GM12878 (cell line): ENCODE data around the gene RHAG. TPM values are rescaled to one million over a fixed set of nuclear protein-coding genes. Genes with fewer than 3 reads are reported as not detected.

ENCODE experiments used
- ATAC-seq: fragments of 200-7000 bp; cut with Tn5 transposase; 3 replicates; pipeline ENCODE4 v1.9.1; 2020; ENCODE audit warnings: mild to moderate bottlenecking, moderate library complexity
- BruUV-seq: library from RNA; stranded (reverse); fragments of 400-500 nt; replicated peaks from 2 replicates; lab custom pipeline; 2021; lab: Mats Ljungman, UMichigan
- CTCF ChIA-PET: fragments of 300-600 bp; sonication (Branson Sonifier 250); formaldehyde crosslinking; extraction: SDS; loops from one replicate; lab custom pipeline; 2021; ENCODE audit warnings: inconsistent platforms; lab: Yijun Ruan, JAX
- POLR2A ChIA-PET: fragments of 350-600 bp; formaldehyde crosslinking; extraction: SDS; loops from one replicate; lab custom pipeline; 2021; ENCODE audit warnings: inconsistent platforms; lab: Charles Lee
- RAD21 ChIA-PET: fragments of 300-600 bp; sonication (Branson Sonifier 250); formaldehyde crosslinking; loops from one replicate; lab custom pipeline; 2023; ENCODE audit warnings: antibody characterized with exemption; ENCODE audit not compliant: unreplicated experiment; lab: Charles Lee
- SMC1A ChIA-PET: fragments of 300-600 bp; sonication (Branson Sonifier 250); formaldehyde crosslinking; loops from one replicate; lab custom pipeline; 2023; ENCODE audit not compliant: unreplicated experiment, uncharacterized antibody; lab: Charles Lee
- DNase-seq: peaks from one replicate; pipeline ENCODE4 v3.0.0-alpha.2; 2011; ENCODE audit warnings: low read depth, low spot score
- FAIRE-seq: peaks from 3 replicates; lab custom pipeline; 2011; peaks lifted over from hg19 to GRCh38; lab: Jason Lieb, UNC
- H2AFZ ChIP-seq: 2 replicates; pipeline ENCODE4 v1.6.0; 2011; ENCODE audit warnings: low read depth, low read length, control low read depth; ENCODE audit not compliant: control insufficient read depth
- H3K27ac ChIP-seq: 2 replicates; pipeline ENCODE4 v1.5.1; 2011; ENCODE audit warnings: control low read depth; ENCODE audit not compliant: control insufficient read depth, insufficient read depth
- H3K27me3 ChIP-seq, 2 experiments: replicated peaks in 1 of 2; 2 replicates each; pipeline versions ENCODE4 v1.6.0 to v1.6.1; 2011; ENCODE audit warnings: low read length in 1 of 2; ENCODE audit not compliant: control insufficient read depth in 2 of 2, insufficient read depth in 2 of 2
- H3K36me3 ChIP-seq, 2 experiments: 2 replicates each; pipeline ENCODE4 v1.5.1; 2011; ENCODE audit warnings: low read length in 1 of 2; ENCODE audit not compliant: control insufficient read depth in 2 of 2, insufficient read depth in 2 of 2
- H3K4me1 ChIP-seq: 2 replicates; pipeline ENCODE4 v1.6.1; 2011; ENCODE audit warnings: mild to moderate bottlenecking, low read length, moderate library complexity, mixed read lengths; ENCODE audit not compliant: control insufficient read depth, insufficient read depth
- H3K4me2 ChIP-seq: 2 replicates; pipeline ENCODE4 v1.6.0; 2011; ENCODE audit warnings: control low read depth; ENCODE audit not compliant: control insufficient read depth, insufficient read depth
- H3K4me3 ChIP-seq: fragments of 200-600 bp; sonication (generic); 2 replicates; pipeline ENCODE4 v1.5.1; 2016
- H3K79me2 ChIP-seq: 2 replicates; pipeline ENCODE4 v1.6.0; 2011; ENCODE audit warnings: low read length; ENCODE audit not compliant: control insufficient read depth, insufficient read depth
- H3K9ac ChIP-seq: 2 replicates; pipeline ENCODE4 v1.8.0; 2011; ENCODE audit warnings: low read length, control low read depth, mixed read lengths; ENCODE audit not compliant: control insufficient read depth, insufficient read depth
- H3K9me3 ChIP-seq: replicated peaks from 3 replicates; pipeline ENCODE4 v1.5.1; 2011; ENCODE audit warnings: mild to moderate bottlenecking, low read length; ENCODE audit not compliant: control insufficient read depth, insufficient read depth
- H4K20me1 ChIP-seq: 2 replicates; pipeline ENCODE4 v1.6.0; 2011; ENCODE audit not compliant: control insufficient read depth, insufficient read depth
- EED ChIP-seq: sonication (generic); IDR thresholded peaks from 2 replicates; pipeline ENCODE4 v1.6.1; 2016; ENCODE audit warnings: antibody characterized with exemption, low read depth
- EP300 ChIP-seq, 2 experiments: fragments of 150-350 bp in 1 of 2; IDR thresholded peaks; 2 replicates each; pipeline ENCODE4 v1.6.1; 2011 to 2012; ENCODE audit warnings: low read depth in 2 of 2, low read length in 2 of 2, borderline replicate concordance in 1 of 2, improper control_type of control experiment in 1 of 2, inconsistent platforms in 1 of 2; ENCODE audit not compliant: control insufficient read depth in 1 of 2
- ESRRA ChIP-seq: IDR thresholded peaks from 2 replicates; pipeline ENCODE4 v1.6.1; 2012; ENCODE audit warnings: mild to moderate bottlenecking, low read length, improper control_type of control experiment
- GABPA ChIP-seq: IDR thresholded peaks from 2 replicates; pipeline ENCODE4 v1.6.1; 2014; ENCODE audit warnings: antibody characterized with exemption, low read depth, mild to moderate bottlenecking, inconsistent platforms
- NFIC ChIP-seq: IDR thresholded peaks from 2 replicates; pipeline ENCODE4 v1.6.1; 2012; ENCODE audit warnings: low read depth, mild to moderate bottlenecking, inconsistent platforms, low read length, moderate library complexity
- RELA ChIP-seq: fragments of 450-650 bp; IDR thresholded peaks from 2 replicates; pipeline ENCODE4 v1.8.0; 2014; ENCODE audit warnings: borderline replicate concordance; ENCODE audit not compliant: partially characterized antibody
- SIX5 ChIP-seq: IDR thresholded peaks from 2 replicates; pipeline ENCODE4 v1.6.1; 2011; ENCODE audit warnings: mild to moderate bottlenecking, low read depth, low read length, moderate library complexity; ENCODE audit not compliant: severe bottlenecking
- TCF12 ChIP-seq: IDR thresholded peaks from 2 replicates; pipeline ENCODE4 v1.6.1; 2011; ENCODE audit warnings: low read depth, mild to moderate bottlenecking, low read length
- ZNF274 ChIP-seq: IDR thresholded peaks from one replicate; pipeline ENCODE4 v1.8.0; 2011; ENCODE audit not compliant: insufficient read length, insufficient read depth
- WGBS: methylation state at CpG from one replicate; pipeline ENCODE4 v1.1.6; 2016; ENCODE audit warnings: low lambda C conversion rate; ENCODE audit not compliant: insufficient replicate concordance, insufficient coverage; ENCODE audit errors: missing lambda C conversion rate; 5-methylcytosine and 5-hydroxymethylcytosine counted together
- in situ Hi-C: fragments of 300-500 bp; cut with MboI; formaldehyde crosslinking; loops from 9 replicates; pipeline ENCODE4 v1.14.3; 2018; ENCODE audit warnings: mixed read lengths
- intact Hi-C: fragments of 100-400 bp; cut with micrococcal nuclease; formaldehyde crosslinking; loops from one replicate; pipeline ENCODE4 v1.14.2; 2022; ENCODE audit not compliant: unreplicated experiment
- polyA plus RNA-seq, 11 experiments: library from polyadenylated mRNA; depleted of rRNA in 4 of 11; unstranded in 6 of 11; stranded (reverse) in 5 of 11; fragments of >200 nt; fragmentation: Nextera tagmentation in 4 of 11; fragmentation: Illumina TruSeq in 1 of 11; extraction: Ambion mirVana in 4 of 11; extraction: Trizol in 1 of 11; gene quantifications; 1 replicate in 1 of 11; 2 replicates in 10 of 11; pipeline versions ENCODE4 v1.2.1 to v1.2.3, GENCODE V29; 2011 to 2016; ENCODE audit warnings: inconsistent platforms in 2 of 11, missing spikeins in 2 of 11, low read depth in 1 of 11
- total RNA-seq, 4 experiments: library from RNA; depleted of rRNA in 3 of 4; stranded (reverse); fragments of >200 nt in 3 of 4; fragmentation: Illumina TruSeq in 1 of 4; extraction: Trizol in 1 of 4; gene quantifications; 2 replicates each; pipeline versions ENCODE4 v1.2.1 to v1.2.3, GENCODE V29; 2013 to 2021
- TF ChIP-seq, protein P1 (sequence below): fragments of 150-350 bp; IDR thresholded peaks from 2 replicates; pipeline ENCODE4 v1.6.1; 2016; ENCODE audit warnings: low read depth, low read length
- TF ChIP-seq, protein P2 (sequence below): fragments of 450-650 bp; IDR thresholded peaks from 2 replicates; pipeline ENCODE4 v1.6.1; 2017; ENCODE audit warnings: mild to moderate bottlenecking
- TF ChIP-seq, protein P3 (sequence below): fragments of 450-650 bp; IDR thresholded peaks from 2 replicates; pipeline ENCODE4 v1.6.1; 2017; ENCODE audit warnings: mild to moderate bottlenecking, moderate library complexity

The RHAG gene
- total and polyA plus RNA-seq, 10 of the 15 experiments (the other 5 are each of a cell fraction or from before 2014, with no cell fraction given): 0.06 to 0.18 (median 0.10) TPM; not detected in 6

DNA sequence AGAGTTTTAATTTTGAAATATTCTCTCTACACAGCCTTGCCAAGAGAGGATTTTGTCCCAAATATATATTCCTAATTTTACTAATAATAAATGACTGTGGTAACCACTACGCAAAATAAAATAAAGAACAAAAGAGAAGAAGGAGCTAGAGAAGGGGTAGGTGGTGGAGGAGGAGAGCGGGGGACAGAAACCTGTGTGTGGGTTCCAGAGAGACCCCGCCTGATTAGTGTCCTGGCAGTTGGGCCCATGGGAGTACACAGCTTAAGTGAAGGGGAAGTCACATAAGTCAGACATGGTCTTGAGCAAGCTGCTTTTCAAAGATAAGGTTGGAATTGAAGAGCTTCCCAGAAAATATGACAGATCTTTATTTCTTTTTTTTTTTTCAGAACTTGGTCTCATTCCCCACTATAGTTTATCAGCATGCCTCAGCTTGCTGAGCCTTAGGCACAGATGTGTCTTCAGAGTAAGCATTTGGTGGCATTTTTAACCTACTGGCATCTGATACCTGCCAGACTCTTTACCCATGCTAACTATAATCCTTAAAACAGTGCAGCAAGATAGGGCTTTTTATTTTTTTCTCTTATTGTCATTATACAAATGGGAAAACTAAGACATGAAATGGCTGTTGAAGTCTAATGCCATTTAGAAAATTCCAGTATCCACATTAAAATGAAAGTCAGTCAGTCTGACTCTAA lies 9.6 kb upstream of the RHAG start:
- Histone ChIP-seq H3K9me3 (no peaks in the 10 kb centered on the region), H4K20me1 (no peaks in the 10 kb centered on the region), H3K27me3 (no peaks in the 10 kb centered on the region), H3K9ac (no peak overlapping the region), H3K27ac (no peak overlapping the region), H3K4me1 (no peaks in the 10 kb centered on the region), H3K36me3 (no peaks in the 10 kb centered on the region), H3K4me3 (no peak overlapping the region), H2AFZ (no peak overlapping the region), H3K79me2 (no peaks in the 10 kb centered on the region), H3K4me2 (no peak overlapping the region)
- ChIA-PET RAD21 (no interaction called here), POLR2A (no interaction called here), SMC1A (no interaction called here), CTCF (no interaction called here)
- no peak for DNase-seq
- ATAC-seq: no peak
- BruUV-seq: no TSS peak
- WGBS: 19% methylated on average over 3 of the region's 3 CpGs
- no peak for TF ChIP-seq RELA
- TF ChIP-seq ESRRA: no peak
- TF ChIP-seq EP300 (IDR thresholded peaks at IDR 0.05; ENCODE audit: borderline replicate concordance in 1 of 2, control insufficient read depth in 1 of 2, low read depth in 2 of 2, low read length in 2 of 2): no peak
- no peak for TF ChIP-seq GABPA
- no peak for TF ChIP-seq SIX5
- TF ChIP-seq ZNF274: no peak
- no peak for TF ChIP-seq NFIC
- TF ChIP-seq EED: no peak
- TF ChIP-seq, protein P1, sequence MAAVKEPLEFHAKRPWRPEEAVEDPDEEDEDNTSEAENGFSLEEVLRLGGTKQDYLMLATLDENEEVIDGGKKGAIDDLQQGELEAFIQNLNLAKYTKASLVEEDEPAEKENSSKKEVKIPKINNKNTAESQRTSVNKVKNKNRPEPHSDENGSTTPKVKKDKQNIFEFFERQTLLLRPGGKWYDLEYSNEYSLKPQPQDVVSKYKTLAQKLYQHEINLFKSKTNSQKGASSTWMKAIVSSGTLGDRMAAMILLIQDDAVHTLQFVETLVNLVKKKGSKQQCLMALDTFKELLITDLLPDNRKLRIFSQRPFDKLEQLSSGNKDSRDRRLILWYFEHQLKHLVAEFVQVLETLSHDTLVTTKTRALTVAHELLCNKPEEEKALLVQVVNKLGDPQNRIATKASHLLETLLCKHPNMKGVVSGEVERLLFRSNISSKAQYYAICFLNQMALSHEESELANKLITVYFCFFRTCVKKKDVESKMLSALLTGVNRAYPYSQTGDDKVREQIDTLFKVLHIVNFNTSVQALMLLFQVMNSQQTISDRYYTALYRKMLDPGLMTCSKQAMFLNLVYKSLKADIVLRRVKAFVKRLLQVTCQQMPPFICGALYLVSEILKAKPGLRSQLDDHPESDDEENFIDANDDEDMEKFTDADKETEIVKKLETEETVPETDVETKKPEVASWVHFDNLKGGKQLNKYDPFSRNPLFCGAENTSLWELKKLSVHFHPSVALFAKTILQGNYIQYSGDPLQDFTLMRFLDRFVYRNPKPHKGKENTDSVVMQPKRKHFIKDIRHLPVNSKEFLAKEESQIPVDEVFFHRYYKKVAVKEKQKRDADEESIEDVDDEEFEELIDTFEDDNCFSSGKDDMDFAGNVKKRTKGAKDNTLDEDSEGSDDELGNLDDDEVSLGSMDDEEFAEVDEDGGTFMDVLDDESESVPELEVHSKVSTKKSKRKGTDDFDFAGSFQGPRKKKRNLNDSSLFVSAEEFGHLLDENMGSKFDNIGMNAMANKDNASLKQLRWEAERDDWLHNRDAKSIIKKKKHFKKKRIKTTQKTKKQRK: no peak
- TF ChIP-seq, protein P2, sequence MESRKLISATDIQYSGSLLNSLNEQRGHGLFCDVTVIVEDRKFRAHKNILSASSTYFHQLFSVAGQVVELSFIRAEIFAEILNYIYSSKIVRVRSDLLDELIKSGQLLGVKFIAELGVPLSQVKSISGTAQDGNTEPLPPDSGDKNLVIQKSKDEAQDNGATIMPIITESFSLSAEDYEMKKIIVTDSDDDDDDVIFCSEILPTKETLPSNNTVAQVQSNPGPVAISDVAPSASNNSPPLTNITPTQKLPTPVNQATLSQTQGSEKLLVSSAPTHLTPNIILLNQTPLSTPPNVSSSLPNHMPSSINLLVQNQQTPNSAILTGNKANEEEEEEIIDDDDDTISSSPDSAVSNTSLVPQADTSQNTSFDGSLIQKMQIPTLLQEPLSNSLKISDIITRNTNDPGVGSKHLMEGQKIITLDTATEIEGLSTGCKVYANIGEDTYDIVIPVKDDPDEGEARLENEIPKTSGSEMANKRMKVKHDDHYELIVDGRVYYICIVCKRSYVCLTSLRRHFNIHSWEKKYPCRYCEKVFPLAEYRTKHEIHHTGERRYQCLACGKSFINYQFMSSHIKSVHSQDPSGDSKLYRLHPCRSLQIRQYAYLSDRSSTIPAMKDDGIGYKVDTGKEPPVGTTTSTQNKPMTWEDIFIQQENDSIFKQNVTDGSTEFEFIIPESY: no peak
- TF ChIP-seq, protein P3, sequence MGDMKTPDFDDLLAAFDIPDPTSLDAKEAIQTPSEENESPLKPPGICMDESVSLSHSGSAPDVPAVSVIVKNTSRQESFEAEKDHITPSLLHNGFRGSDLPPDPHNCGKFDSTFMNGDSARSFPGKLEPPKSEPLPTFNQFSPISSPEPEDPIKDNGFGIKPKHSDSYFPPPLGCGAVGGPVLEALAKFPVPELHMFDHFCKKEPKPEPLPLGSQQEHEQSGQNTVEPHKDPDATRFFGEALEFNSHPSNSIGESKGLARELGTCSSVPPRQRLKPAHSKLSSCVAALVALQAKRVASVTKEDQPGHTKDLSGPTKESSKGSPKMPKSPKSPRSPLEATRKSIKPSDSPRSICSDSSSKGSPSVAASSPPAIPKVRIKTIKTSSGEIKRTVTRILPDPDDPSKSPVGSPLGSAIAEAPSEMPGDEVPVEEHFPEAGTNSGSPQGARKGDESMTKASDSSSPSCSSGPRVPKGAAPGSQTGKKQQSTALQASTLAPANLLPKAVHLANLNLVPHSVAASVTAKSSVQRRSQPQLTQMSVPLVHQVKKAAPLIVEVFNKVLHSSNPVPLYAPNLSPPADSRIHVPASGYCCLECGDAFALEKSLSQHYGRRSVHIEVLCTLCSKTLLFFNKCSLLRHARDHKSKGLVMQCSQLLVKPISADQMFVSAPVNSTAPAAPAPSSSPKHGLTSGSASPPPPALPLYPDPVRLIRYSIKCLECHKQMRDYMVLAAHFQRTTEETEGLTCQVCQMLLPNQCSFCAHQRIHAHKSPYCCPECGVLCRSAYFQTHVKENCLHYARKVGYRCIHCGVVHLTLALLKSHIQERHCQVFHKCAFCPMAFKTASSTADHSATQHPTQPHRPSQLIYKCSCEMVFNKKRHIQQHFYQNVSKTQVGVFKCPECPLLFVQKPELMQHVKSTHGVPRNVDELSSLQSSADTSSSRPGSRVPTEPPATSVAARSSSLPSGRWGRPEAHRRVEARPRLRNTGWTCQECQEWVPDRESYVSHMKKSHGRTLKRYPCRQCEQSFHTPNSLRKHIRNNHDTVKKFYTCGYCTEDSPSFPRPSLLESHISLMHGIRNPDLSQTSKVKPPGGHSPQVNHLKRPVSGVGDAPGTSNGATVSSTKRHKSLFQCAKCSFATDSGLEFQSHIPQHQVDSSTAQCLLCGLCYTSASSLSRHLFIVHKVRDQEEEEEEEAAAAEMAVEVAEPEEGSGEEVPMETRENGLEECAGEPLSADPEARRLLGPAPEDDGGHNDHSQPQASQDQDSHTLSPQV: no peak
- TF ChIP-seq TCF12: no peak
- in situ Hi-C loops: no loop called here
- FAIRE-seq: no peak
- intact Hi-C loops: no loop called here
